IMR-90 (cell line): Measurements from ENCODE around the gene NDST1. TPM values are rescaled to one million over a fixed set of nuclear protein-coding genes. Genes with fewer than 3 reads are reported as not detected.

Source experiments
- ATAC-seq: fragments of 200-7000 bp; cut with Tn5 transposase; 2 replicates; pipeline ENCODE4 v1.9.1; 2020; ENCODE audit warnings: low read depth, mild to moderate bottlenecking, moderate library complexity
- BruUV-seq: library from RNA; stranded (reverse); fragments of 400-500 nt; replicated peaks from 2 replicates; lab custom pipeline; 2021; lab: Mats Ljungman, UMichigan
- CTCF ChIA-PET: fragments of 300-600 bp; formaldehyde crosslinking; extraction: SDS; loops from one replicate; lab custom pipeline; 2021; ENCODE audit warnings: antibody characterized with exemption; lab: Yijun Ruan, JAX
- POLR2A ChIA-PET: fragments of 300-600 bp; sonication (Branson Sonifier 250); formaldehyde crosslinking; loops from one replicate; lab custom pipeline; 2022; ENCODE audit warnings: antibody characterized with exemption; ENCODE audit not compliant: unreplicated experiment; lab: Charles Lee
- DNase-seq: peaks from one replicate; pipeline ENCODE4 v3.0.0; 2013
- H2AFZ ChIP-seq: replicated peaks from 2 replicates; pipeline ENCODE3; 2013; ENCODE audit warnings: low read length, mild to moderate bottlenecking; ENCODE audit not compliant: poor library complexity
- H2AK5ac ChIP-seq: 2 replicates; pipeline ENCODE4 v1.6.1; 2013; ENCODE audit warnings: low read depth, low read length, inconsistent platforms
- H2AK9ac ChIP-seq: replicated peaks from 2 replicates; pipeline ENCODE3; 2013; ENCODE audit warnings: mild to moderate bottlenecking, low read depth, low read length, moderate library complexity; ENCODE audit not compliant: poor library complexity
- H2BK120ac ChIP-seq: 2 replicates; pipeline ENCODE4 v1.6.1; 2013; ENCODE audit warnings: low read depth, low read length, inconsistent platforms
- H2BK15ac ChIP-seq: 3 replicates; pipeline ENCODE4 v1.6.1; 2013; ENCODE audit warnings: low read depth, low read length, inconsistent platforms
- H2BK20ac ChIP-seq: 2 replicates; pipeline ENCODE4 v1.6.1; 2013; ENCODE audit warnings: low read depth, mild to moderate bottlenecking, inconsistent platforms, low read length, moderate library complexity
- H2BK5ac ChIP-seq: 2 replicates; pipeline ENCODE4 v1.6.1; 2013; ENCODE audit warnings: mild to moderate bottlenecking, low read depth, low read length, inconsistent platforms; ENCODE audit not compliant: poor library complexity, severe bottlenecking
- H3K14ac ChIP-seq: replicated peaks from 2 replicates; pipeline ENCODE4 v1.6.1; 2013; ENCODE audit warnings: low read depth, low read length, inconsistent platforms
- H3K18ac ChIP-seq: 2 replicates; pipeline ENCODE4 v1.6.1; 2013; ENCODE audit warnings: low read depth, low read length, control low read depth
- H3K23ac ChIP-seq: 2 replicates; pipeline ENCODE4 v1.6.1; 2013; ENCODE audit warnings: low read depth, low read length, inconsistent platforms
- H3K27ac ChIP-seq: 2 replicates; pipeline ENCODE4 v1.5.1; 2013; ENCODE audit warnings: mild to moderate bottlenecking, control low read depth, low read length; ENCODE audit not compliant: insufficient read depth
- H3K27me3 ChIP-seq: 2 replicates; pipeline ENCODE4 v1.6.1; 2013; ENCODE audit warnings: low read length; ENCODE audit not compliant: control insufficient read depth, insufficient read depth
- H3K36me3 ChIP-seq: 2 replicates; pipeline ENCODE4 v1.6.1; 2013; ENCODE audit warnings: low read length, mixed read lengths; ENCODE audit not compliant: control insufficient read depth, insufficient read depth
- H3K4ac ChIP-seq: 2 replicates; pipeline ENCODE4 v1.6.1; 2013; ENCODE audit warnings: low read depth, low read length, inconsistent platforms
- H3K4me1 ChIP-seq: 2 replicates; pipeline ENCODE4 v1.6.1; 2013; ENCODE audit warnings: low read length, mixed read lengths; ENCODE audit not compliant: control insufficient read depth, insufficient read depth
- H3K4me2 ChIP-seq: 2 replicates; pipeline ENCODE4 v1.6.1; 2013; ENCODE audit warnings: low read depth, mild to moderate bottlenecking, control low read depth, low read length, moderate library complexity
- H3K4me3 ChIP-seq: 2 replicates; pipeline ENCODE4 v1.5.1; 2013; ENCODE audit warnings: low read depth, mild to moderate bottlenecking, control low read depth, low read length, moderate library complexity; ENCODE audit not compliant: insufficient read depth
- H3K56ac ChIP-seq: 2 replicates; pipeline ENCODE4 v1.6.1; 2013; ENCODE audit warnings: low read length, inconsistent platforms; ENCODE audit not compliant: insufficient read depth; ENCODE audit errors: extremely low read depth
- H3K79me1 ChIP-seq, 2 experiments: 2 replicates each; pipeline ENCODE4 v1.6.1; 2013; ENCODE audit warnings: low read length in 2 of 2, inconsistent platforms in 1 of 2, low read depth in 1 of 2
- H3K9ac ChIP-seq: 2 replicates; pipeline ENCODE4 v1.6.1; 2013; ENCODE audit warnings: low read depth, low read length, control low read depth
- H3K9me1 ChIP-seq: 2 replicates; pipeline ENCODE4 v1.6.1; 2013; ENCODE audit warnings: low read length, inconsistent platforms; ENCODE audit not compliant: insufficient read depth
- H3K9me3 ChIP-seq: 2 replicates; pipeline ENCODE4 v1.6.1; 2013; ENCODE audit warnings: low read length; ENCODE audit not compliant: control insufficient read depth, insufficient read depth
- H4K20me1 ChIP-seq: 2 replicates; pipeline ENCODE4 v1.6.1; 2013; ENCODE audit warnings: low read length, inconsistent platforms; ENCODE audit not compliant: insufficient read depth
- H4K5ac ChIP-seq: 2 replicates; pipeline ENCODE4 v1.6.1; 2013; ENCODE audit warnings: mild to moderate bottlenecking, low read depth, low read length, control low read depth
- H4K8ac ChIP-seq, 2 experiments: 2 replicates each; pipeline ENCODE4 v1.6.1; 2013; ENCODE audit warnings: low read depth in 2 of 2, low read length in 2 of 2, control low read depth in 1 of 2, inconsistent platforms in 1 of 2
- H4K91ac ChIP-seq: 2 replicates; pipeline ENCODE4 v1.6.1; 2013; ENCODE audit warnings: low read depth, low read length, inconsistent platforms; ENCODE audit not compliant: insufficient read depth
- BHLHE40 ChIP-seq: fragments of 150-350 bp; IDR thresholded peaks from 2 replicates; pipeline ENCODE4 v1.6.1; 2016; ENCODE audit warnings: mild to moderate bottlenecking, low read depth, low read length
- CEBPB ChIP-seq: IDR thresholded peaks from 2 replicates; pipeline ENCODE4 v1.6.1; 2012; ENCODE audit warnings: low read depth, low read length, improper control_type of control experiment
- CHD1 ChIP-seq: IDR thresholded peaks from 2 replicates; pipeline ENCODE4 v1.6.1; 2012; ENCODE audit warnings: low read depth, low read length, improper control_type of control experiment
- MAFK ChIP-seq: IDR thresholded peaks from 2 replicates; pipeline ENCODE4 v1.6.1; 2012; ENCODE audit warnings: low read depth, low read length, improper control_type of control experiment
- MXI1 ChIP-seq: IDR thresholded peaks from 2 replicates; pipeline ENCODE4 v1.6.1; 2012; ENCODE audit warnings: low read depth, mild to moderate bottlenecking, low read length, moderate library complexity, borderline replicate concordance
- POLR2A ChIP-seq: IDR thresholded peaks from 2 replicates; pipeline ENCODE4 v1.6.1; 2012; ENCODE audit warnings: mild to moderate bottlenecking, low read depth, low read length
- RAD21 ChIP-seq: IDR thresholded peaks from 2 replicates; pipeline ENCODE4 v1.6.1; 2012; ENCODE audit warnings: low read length, improper control_type of control experiment
- RCOR1 ChIP-seq: IDR thresholded peaks from 2 replicates; pipeline ENCODE4 v1.6.1; 2012; ENCODE audit warnings: mild to moderate bottlenecking, low read length, improper control_type of control experiment; ENCODE audit not compliant: insufficient replicate concordance
- RFX5 ChIP-seq: IDR thresholded peaks from 2 replicates; pipeline ENCODE4 v1.8.0; 2012; ENCODE audit warnings: low read depth, mild to moderate bottlenecking, low read length, moderate library complexity
- SMC3 ChIP-seq: fragments of 150-350 bp; IDR thresholded peaks from 2 replicates; pipeline ENCODE4 v1.6.1; 2016; ENCODE audit warnings: low read depth, mild to moderate bottlenecking, antibody characterized with exemption, low read length, moderate library complexity
- WGBS, 2 experiments: methylation state at CpG; one replicate each; pipeline versions ENCODE4 v1.1.5 to v1.1.7; 2013; ENCODE audit warnings: missing lambda C conversion rate in 2 of 2; ENCODE audit not compliant: insufficient read length in 1 of 2; ENCODE audit errors: extremely low coverage in 2 of 2; 5-methylcytosine and 5-hydroxymethylcytosine counted together
- dilution Hi-C: fragments of 300-500 bp; cut with HindIII; formaldehyde crosslinking; loops from one replicate; pipeline ENCODE4 v1.14.3; 2018; ENCODE audit warnings: low sequenced_read_pairs; ENCODE audit not compliant: unreplicated experiment
- in situ Hi-C: fragments of 300-500 bp; cut with MboI; formaldehyde crosslinking; loops from 3 replicates; pipeline ENCODE4 v1.14.3; 2019; ENCODE audit warnings: low sequenced_read_pairs, inconsistent platforms, mixed read lengths
- intact Hi-C: fragments of 100-400 bp; cut with micrococcal nuclease; formaldehyde crosslinking; loops from 2 replicates; pipeline ENCODE4 v1.10.0; 2022
- polyA plus RNA-seq, 3 experiments: library from polyadenylated mRNA; depleted of rRNA; stranded (reverse); fragments of >200 nt; gene quantifications; 2 replicates each; pipeline ENCODE4 v1.2.3, GENCODE V29; 2012; ENCODE audit warnings: low replicate concordance in 1 of 3
- total RNA-seq: library from RNA; depleted of rRNA; stranded (reverse); fragments of >200 nt; gene quantifications from 2 replicates; pipeline ENCODE4 v1.2.3, GENCODE V29; 2012
- TF ChIP-seq, protein P1 (sequence below): fragments of 150-350 bp; IDR thresholded peaks from 2 replicates; pipeline ENCODE4 v1.6.1; 2016; ENCODE audit warnings: low read depth, mild to moderate bottlenecking, low read length, moderate library complexity, borderline replicate concordance
- TF ChIP-seq, protein P2 (sequence below): conservative IDR thresholded peaks from 2 replicates; pipeline ENCODE4 v1.5.1; 2012; ENCODE audit warnings: mild to moderate bottlenecking, low read depth, low read length, improper control_type of control experiment

The NDST1 gene
- total and polyA plus RNA-seq, 2 of the 4 experiments (the other 2 are of a cell fraction) = 30.5 to 80.4 TPM

- Histone ChIP-seq H3K14ac (0 out of 2 replicates have a peak overlapping the region, but pooled peaks have one; percentile 57), H3K27me3 (no peaks in the 10 kb centered on the region), H2BK5ac (no peak overlapping the region), H3K9me1 (peaks cover 68% of the 10 kb centered on the region), H3K36me3 (peaks cover 5% of the 10 kb centered on the region), H3K9ac (no peak overlapping the region), H2BK15ac (0 out of 3 replicates have a peak overlapping the region, but pooled peaks have one; percentile 25), H4K8ac (peak overlapping the region in 1 of 2 experiments; percentile 38; a peak in 1 of 4 replicates), H4K5ac (no peak overlapping the region), H2AFZ (no peak overlapping the region), H3K27ac (no peak overlapping the region), H3K4me3 (no peak overlapping the region), H4K91ac (no peak overlapping the region), H3K18ac (peak overlapping the region; percentile 21; the same call in 1 of the 2 replicates), H2AK9ac (no peak overlapping the region), H3K4me1 (peaks cover 59% of the 10 kb centered on the region), H3K79me1 (peaks cover 38 to 98% of the 10 kb centered on the region in 2 experiments), H3K9me3 (no peaks in the 10 kb centered on the region), H3K4me2 (no peak overlapping the region), H3K4ac (0 out of 2 replicates have a peak overlapping the region, but pooled peaks have one; percentile 15), H2BK120ac (0 out of 2 replicates have a peak overlapping the region, but pooled peaks have one; percentile 12), H3K56ac (no peak overlapping the region), H2AK5ac (peak overlapping the region; percentile 29), H2BK20ac (no peak overlapping the region), H4K20me1 (peaks cover 100% of the 10 kb centered on the region), H3K23ac (no peak overlapping the region)
- POLR2A ChIA-PET = no interaction called here
- TF ChIP-seq SMC3 (no peak), MAFK (no peak), BHLHE40 (no peak), CEBPB (no peak), RCOR1 (no peak), CHD1 (no peak), RFX5 (no peak), POLR2A (no peak), MXI1 (no peak), RAD21 (no peak)
- TF ChIP-seq, protein P1, sequence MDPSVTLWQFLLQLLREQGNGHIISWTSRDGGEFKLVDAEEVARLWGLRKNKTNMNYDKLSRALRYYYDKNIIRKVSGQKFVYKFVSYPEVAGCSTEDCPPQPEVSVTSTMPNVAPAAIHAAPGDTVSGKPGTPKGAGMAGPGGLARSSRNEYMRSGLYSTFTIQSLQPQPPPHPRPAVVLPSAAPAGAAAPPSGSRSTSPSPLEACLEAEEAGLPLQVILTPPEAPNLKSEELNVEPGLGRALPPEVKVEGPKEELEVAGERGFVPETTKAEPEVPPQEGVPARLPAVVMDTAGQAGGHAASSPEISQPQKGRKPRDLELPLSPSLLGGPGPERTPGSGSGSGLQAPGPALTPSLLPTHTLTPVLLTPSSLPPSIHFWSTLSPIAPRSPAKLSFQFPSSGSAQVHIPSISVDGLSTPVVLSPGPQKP = no peak
- TF ChIP-seq, protein P2, sequence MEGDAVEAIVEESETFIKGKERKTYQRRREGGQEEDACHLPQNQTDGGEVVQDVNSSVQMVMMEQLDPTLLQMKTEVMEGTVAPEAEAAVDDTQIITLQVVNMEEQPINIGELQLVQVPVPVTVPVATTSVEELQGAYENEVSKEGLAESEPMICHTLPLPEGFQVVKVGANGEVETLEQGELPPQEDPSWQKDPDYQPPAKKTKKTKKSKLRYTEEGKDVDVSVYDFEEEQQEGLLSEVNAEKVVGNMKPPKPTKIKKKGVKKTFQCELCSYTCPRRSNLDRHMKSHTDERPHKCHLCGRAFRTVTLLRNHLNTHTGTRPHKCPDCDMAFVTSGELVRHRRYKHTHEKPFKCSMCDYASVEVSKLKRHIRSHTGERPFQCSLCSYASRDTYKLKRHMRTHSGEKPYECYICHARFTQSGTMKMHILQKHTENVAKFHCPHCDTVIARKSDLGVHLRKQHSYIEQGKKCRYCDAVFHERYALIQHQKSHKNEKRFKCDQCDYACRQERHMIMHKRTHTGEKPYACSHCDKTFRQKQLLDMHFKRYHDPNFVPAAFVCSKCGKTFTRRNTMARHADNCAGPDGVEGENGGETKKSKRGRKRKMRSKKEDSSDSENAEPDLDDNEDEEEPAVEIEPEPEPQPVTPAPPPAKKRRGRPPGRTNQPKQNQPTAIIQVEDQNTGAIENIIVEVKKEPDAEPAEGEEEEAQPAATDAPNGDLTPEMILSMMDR = no peak
- dilution Hi-C loops (no loop called here), in situ Hi-C loops (no loop called here), intact Hi-C loops (no loop called here)
- BruUV-seq = no TSS peak
- CTCF ChIA-PET = interaction anchor here (0.6 to 1.2 kb wide), 3 partner anchors 21 to 695 kb away, joined by 3 read pairs; no protein-coding TSS in a partner anchor
- 89% methylated on average over 4 of the region's 12 CpGs; no CpG with 5 or more reads in 1 of the 2 experiments for WGBS, 2 experiments
- ATAC-seq (no peak), DNase-seq (no peak)
These were observed 2.7 kb downstream of the NDST1 start for GRCh38 chr5:150510460-150511263.
